Measurements from ENCODE around the gene FANCC.

The FANCC gene

DNA sequence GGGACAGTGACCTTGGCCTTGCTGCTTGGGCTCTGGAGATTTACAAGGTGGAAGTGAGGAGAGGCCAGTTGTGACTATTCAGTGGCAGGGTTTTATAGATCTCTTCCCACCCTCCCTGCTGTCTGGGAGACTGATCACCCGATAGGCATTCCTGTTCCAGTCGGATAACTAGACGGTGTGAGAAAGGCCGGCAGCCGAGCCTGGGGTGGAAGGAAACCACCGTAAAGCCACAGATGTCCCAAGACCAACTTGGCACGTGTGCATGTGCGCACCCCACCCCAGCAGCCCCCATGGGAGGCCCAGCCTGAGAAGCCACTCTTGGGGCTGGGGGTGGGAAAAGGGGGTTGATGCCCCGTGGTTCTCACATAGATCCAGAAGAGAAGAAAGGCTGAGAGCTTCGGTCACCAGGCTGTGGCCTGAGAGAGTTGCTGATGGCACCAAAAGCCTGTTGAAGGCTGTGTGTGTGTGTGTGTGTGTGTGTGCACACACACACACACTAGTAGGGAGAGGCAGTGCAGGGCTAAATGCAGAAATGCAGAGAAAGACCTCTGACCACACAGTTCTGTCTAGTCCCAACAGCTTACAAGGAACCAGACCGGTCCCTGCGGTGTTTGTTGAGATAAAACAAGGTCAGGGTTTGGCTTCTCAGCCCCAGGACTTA, 225.8 kb downstream of the FANCC start:
- POLR2A ChIA-PET: no interaction called here
- no peak for DNase-seq (ENCODE audit: extremely low spot score)
- CTCF ChIA-PET: no interaction called here
- TF ChIP-seq BHLHE40 (IDR thresholded peaks at IDR 0.05; ENCODE audit: borderline replicate concordance): no peak
- no peak for TF ChIP-seq ARNT (IDR thresholded peaks at IDR 0.05)
- TF ChIP-seq ELF4 (IDR thresholded peaks at IDR 0.05): no peak
- TF ChIP-seq CTBP1 (IDR thresholded peaks at IDR 0.05; ENCODE audit: borderline replicate concordance): no peak
- TF ChIP-seq SP1 (IDR thresholded peaks at IDR 0.05): no peak
- no peak for TF ChIP-seq FOXM1 (IDR thresholded peaks at IDR 0.05; ENCODE audit: borderline replicate concordance)
- no peak for TF ChIP-seq HDGF (IDR thresholded peaks at IDR 0.05; ENCODE audit: borderline replicate concordance)
- TF ChIP-seq SUZ12 (IDR thresholded peaks at IDR 0.05): no peak
- no peak for TF ChIP-seq FOXK2 (IDR thresholded peaks at IDR 0.05)
- no peak for TF ChIP-seq TARDBP (IDR thresholded peaks at IDR 0.05)
- no peak for TF ChIP-seq NFRKB (IDR thresholded peaks at IDR 0.05)
- no peak for TF ChIP-seq ZNF384 (IDR thresholded peaks at IDR 0.05)
- no peak for TF ChIP-seq FOXA1 (IDR thresholded peaks at IDR 0.05)
- TF ChIP-seq, protein P1, sequence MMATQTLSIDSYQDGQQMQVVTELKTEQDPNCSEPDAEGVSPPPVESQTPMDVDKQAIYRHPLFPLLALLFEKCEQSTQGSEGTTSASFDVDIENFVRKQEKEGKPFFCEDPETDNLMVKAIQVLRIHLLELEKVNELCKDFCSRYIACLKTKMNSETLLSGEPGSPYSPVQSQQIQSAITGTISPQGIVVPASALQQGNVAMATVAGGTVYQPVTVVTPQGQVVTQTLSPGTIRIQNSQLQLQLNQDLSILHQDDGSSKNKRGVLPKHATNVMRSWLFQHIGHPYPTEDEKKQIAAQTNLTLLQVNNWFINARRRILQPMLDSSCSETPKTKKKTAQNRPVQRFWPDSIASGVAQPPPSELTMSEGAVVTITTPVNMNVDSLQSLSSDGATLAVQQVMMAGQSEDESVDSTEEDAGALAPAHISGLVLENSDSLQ (IDR thresholded peaks at IDR 0.05): no peak
- TF ChIP-seq L3MBTL2 (conservative IDR thresholded peaks at IDR 0.05): no peak

DNA sequence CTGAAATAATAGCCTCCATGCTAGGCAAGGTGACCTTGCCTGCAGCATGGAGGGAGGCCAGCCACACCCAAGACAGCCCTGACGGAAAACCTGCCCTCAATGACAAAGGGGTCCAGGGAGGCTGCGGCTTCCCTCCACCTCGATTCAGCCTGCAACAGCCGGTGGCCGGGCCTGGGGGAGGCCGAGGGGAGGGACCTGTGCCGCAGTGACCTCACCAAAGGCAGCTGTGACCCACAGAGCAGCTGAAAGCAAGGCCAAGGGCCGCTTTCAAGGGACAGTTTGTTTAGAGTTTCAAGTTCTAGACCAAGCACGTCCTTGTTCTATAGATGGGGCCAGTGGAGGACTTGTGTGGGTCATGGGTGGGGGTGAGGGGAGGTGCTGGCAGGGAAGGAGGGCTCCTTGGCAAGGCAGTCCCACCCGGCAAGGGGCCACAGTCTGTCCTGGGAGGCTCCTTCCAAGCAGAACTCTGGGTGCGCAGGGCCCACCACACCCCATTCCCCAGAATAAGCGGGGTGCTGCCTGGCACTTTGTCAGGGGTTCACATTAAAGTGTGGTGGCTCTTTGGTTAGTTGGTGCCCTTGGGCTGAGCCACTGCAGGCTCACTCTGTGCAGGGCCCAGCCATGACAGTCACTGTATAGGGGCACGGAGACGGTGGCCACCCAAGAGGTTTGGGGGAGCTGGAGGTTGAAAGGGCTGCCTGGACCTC, 226.5 kb downstream of the FANCC start:
- no peak for TF ChIP-seq ARNT (IDR thresholded peaks at IDR 0.05)
- TF ChIP-seq, protein P1 (IDR thresholded peaks at IDR 0.05): no peak
- TF ChIP-seq HDGF (IDR thresholded peaks at IDR 0.05; ENCODE audit: borderline replicate concordance): no peak
- TF ChIP-seq NFRKB (IDR thresholded peaks at IDR 0.05): no peak
- no peak for TF ChIP-seq ELF4 (IDR thresholded peaks at IDR 0.05)
- TF ChIP-seq LEF1 (IDR thresholded peaks at IDR 0.05; ENCODE audit: borderline replicate concordance): no peak
- no peak for TF ChIP-seq SP1 (IDR thresholded peaks at IDR 0.05)
- no peak for TF ChIP-seq FOXA1 (IDR thresholded peaks at IDR 0.05)
- no peak for TF ChIP-seq CTBP1 (IDR thresholded peaks at IDR 0.05; ENCODE audit: borderline replicate concordance)
- TF ChIP-seq L3MBTL2 (conservative IDR thresholded peaks at IDR 0.05): no peak
- TF ChIP-seq BHLHE40 (IDR thresholded peaks at IDR 0.05; ENCODE audit: borderline replicate concordance): no peak
- TF ChIP-seq SUZ12 (IDR thresholded peaks at IDR 0.05): no peak
- no peak for TF ChIP-seq ZNF384 (IDR thresholded peaks at IDR 0.05)
- TF ChIP-seq TARDBP (IDR thresholded peaks at IDR 0.05): no peak
- no peak for TF ChIP-seq FOXM1 (IDR thresholded peaks at IDR 0.05; ENCODE audit: borderline replicate concordance)
- TF ChIP-seq FOXK2 (IDR thresholded peaks at IDR 0.05): no peak
- ChIA-PET POLR2A (no interaction called here), CTCF (no interaction called here)
- DNase-seq (ENCODE audit: extremely low spot score): no peak

GRCh38 chr9:95090023-95090791, 227.3 kb downstream of the FANCC start:
- no peak for DNase-seq (ENCODE audit: extremely low spot score)
- no peak for TF ChIP-seq LEF1 (IDR thresholded peaks at IDR 0.05; ENCODE audit: borderline replicate concordance)
- no peak for TF ChIP-seq SP1 (IDR thresholded peaks at IDR 0.05)
- TF ChIP-seq L3MBTL2 (conservative IDR thresholded peaks at IDR 0.05): no peak
- TF ChIP-seq FOXA1 (IDR thresholded peaks at IDR 0.05): no peak
- no peak for TF ChIP-seq ELF4 (IDR thresholded peaks at IDR 0.05)
- TF ChIP-seq HDGF (IDR thresholded peaks at IDR 0.05; ENCODE audit: borderline replicate concordance): no peak
- no peak for TF ChIP-seq FOXK2 (IDR thresholded peaks at IDR 0.05)
- no peak for TF ChIP-seq SUZ12 (IDR thresholded peaks at IDR 0.05)
- TF ChIP-seq TARDBP (IDR thresholded peaks at IDR 0.05): no peak
- TF ChIP-seq NFRKB (IDR thresholded peaks at IDR 0.05): no peak
- no peak for TF ChIP-seq FOXM1 (IDR thresholded peaks at IDR 0.05; ENCODE audit: borderline replicate concordance)
- TF ChIP-seq, protein P1 (IDR thresholded peaks at IDR 0.05): no peak
- CTCF ChIA-PET: no interaction called here
- POLR2A ChIA-PET: no interaction called here

GRCh38 chr9:95089257-95090022, 228.1 kb downstream of the FANCC start:
- POLR2A ChIA-PET: no interaction called here
- no peak for DNase-seq (ENCODE audit: extremely low spot score)
- no peak for TF ChIP-seq ZNF384 (IDR thresholded peaks at IDR 0.05)
- TF ChIP-seq SP1 (IDR thresholded peaks at IDR 0.05): no peak
- no peak for TF ChIP-seq FOXM1 (IDR thresholded peaks at IDR 0.05; ENCODE audit: borderline replicate concordance)
- no peak for TF ChIP-seq NFRKB (IDR thresholded peaks at IDR 0.05)
- no peak for TF ChIP-seq ELF4 (IDR thresholded peaks at IDR 0.05)
- no peak for TF ChIP-seq TARDBP (IDR thresholded peaks at IDR 0.05)
- no peak for TF ChIP-seq ARNT (IDR thresholded peaks at IDR 0.05)
- TF ChIP-seq FOXK2 (IDR thresholded peaks at IDR 0.05): no peak
- TF ChIP-seq BHLHE40 (IDR thresholded peaks at IDR 0.05; ENCODE audit: borderline replicate concordance): no peak
- no peak for TF ChIP-seq LEF1 (IDR thresholded peaks at IDR 0.05; ENCODE audit: borderline replicate concordance)
- TF ChIP-seq CTBP1 (IDR thresholded peaks at IDR 0.05; ENCODE audit: borderline replicate concordance): no peak
- no peak for TF ChIP-seq HDGF (IDR thresholded peaks at IDR 0.05; ENCODE audit: borderline replicate concordance)
- TF ChIP-seq FOXA1 (IDR thresholded peaks at IDR 0.05): no peak
- CTCF ChIA-PET: no interaction called here

All from HEK293T (cell line).